Urinary bladder (tissue), 4 donors: ENCODE measurements around the gene HSPA2. TPM values are rescaled to one million over a fixed set of nuclear protein-coding genes. Genes with fewer than 3 reads are reported as not detected.
"Not testable (repeated sequence)": the region's sequence is repeated elsewhere in the genome, so short reads cannot be mapped to it uniquely, and the experiment has no call there.

ENCODE experiments used
- DNase-seq: peaks from one replicate; pipeline ENCODE4 v3.0.0-alpha.2; 2015; ENCODE audit errors: extremely low spot score
- H3K27ac ChIP-seq: one replicate; pipeline ENCODE4 v1.5.1; 2013; ENCODE audit warnings: low read depth, mild to moderate bottlenecking, moderate library complexity
- H3K36me3 ChIP-seq: one replicate; pipeline ENCODE4 v1.6.1; 2013; ENCODE audit warnings: mild to moderate bottlenecking, moderate library complexity; ENCODE audit not compliant: insufficient read depth
- H3K4me1 ChIP-seq: one replicate; pipeline ENCODE4 v1.6.1; 2013; ENCODE audit warnings: mild to moderate bottlenecking, moderate library complexity; ENCODE audit not compliant: insufficient read depth
- H3K4me3 ChIP-seq: one replicate; pipeline ENCODE4 v1.5.1; 2013; ENCODE audit warnings: low read depth, low read length
- WGBS: extraction: QIAGEN DNeasy Blood & Tissue Kit; methylation state at CpG from one replicate; pipeline ENCODE4 v1.1.7; 2013; 5-methylcytosine and 5-hydroxymethylcytosine counted together
- polyA plus RNA-seq: library from polyadenylated mRNA; stranded (reverse); fragments of 200-250 nt; gene quantifications from one replicate; pipeline ENCODE4 v1.2.3, GENCODE V29; 2013
- total RNA-seq: library from RNA; depleted of rRNA; stranded (reverse); fragments of >200 nt; gene quantifications from one replicate; pipeline ENCODE4 v1.2.3, GENCODE V29; 2014
- donor health status: healthy with polysubstance abuse.
- donor health status: healthy.

The HSPA2 gene
- total and polyA plus RNA-seq, 2 donors = 50.8 to 124 TPM

DNA sequence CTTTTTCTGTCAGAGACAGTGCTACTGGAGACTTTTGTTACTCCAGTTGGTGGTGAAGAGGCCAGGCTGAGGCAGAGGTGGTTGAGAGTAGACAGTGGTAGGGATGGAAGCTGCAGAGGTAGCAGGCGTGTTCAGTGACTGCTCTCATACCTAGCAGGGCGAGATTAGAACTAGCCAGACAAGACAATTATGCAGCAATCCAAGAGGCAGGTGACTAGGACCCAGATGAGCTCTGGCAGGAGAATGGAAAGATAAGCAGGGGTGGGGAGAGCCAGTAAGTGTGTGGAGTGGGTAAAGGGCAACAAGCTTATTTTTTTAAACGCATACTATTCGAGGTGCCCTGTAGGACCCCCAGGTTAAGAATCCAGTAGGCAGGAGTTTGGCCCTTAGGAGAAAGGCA is 14.0 kb downstream of the HSPA2 start:
- no peaks in the 10 kb centered on the region for H3K36me3 ChIP-seq
- no peak overlapping the region for H3K27ac ChIP-seq
- no peak for DNase-seq
- WGBS = 65% methylated on average over 4 of the region's 4 CpGs
- H3K4me1 ChIP-seq = no peaks in the 10 kb centered on the region
- H3K4me3 ChIP-seq = no peak overlapping the region

DNA sequence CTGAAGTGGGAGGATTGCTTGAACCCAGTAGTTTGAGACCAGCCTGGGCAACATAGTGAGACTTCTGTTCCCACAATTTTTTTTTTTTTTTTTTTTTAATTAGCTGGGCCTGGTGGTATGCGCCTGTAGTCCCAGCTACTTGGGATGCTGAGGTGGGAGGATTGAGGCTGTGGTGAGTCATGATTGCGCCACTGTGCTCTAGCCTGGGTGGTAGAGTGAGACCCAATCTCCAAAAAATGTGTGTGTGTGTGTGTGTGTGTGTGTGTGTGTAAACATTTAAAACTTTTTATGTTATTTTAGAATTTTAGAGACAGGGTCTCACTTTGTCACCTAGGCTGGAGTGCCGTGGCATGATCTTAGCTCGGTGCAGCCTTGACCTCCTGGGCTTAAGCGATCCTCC is 16.0 kb downstream of the HSPA2 start:
- 96% methylated on average over 5 of the region's 5 CpGs for WGBS
- H3K4me1 ChIP-seq = no peaks in the 10 kb centered on the region
- DNase-seq = no peak
- no peak overlapping the region for H3K27ac ChIP-seq
- no peaks in the 10 kb centered on the region for H3K36me3 ChIP-seq
- H3K4me3 ChIP-seq = no peak overlapping the region

DNA sequence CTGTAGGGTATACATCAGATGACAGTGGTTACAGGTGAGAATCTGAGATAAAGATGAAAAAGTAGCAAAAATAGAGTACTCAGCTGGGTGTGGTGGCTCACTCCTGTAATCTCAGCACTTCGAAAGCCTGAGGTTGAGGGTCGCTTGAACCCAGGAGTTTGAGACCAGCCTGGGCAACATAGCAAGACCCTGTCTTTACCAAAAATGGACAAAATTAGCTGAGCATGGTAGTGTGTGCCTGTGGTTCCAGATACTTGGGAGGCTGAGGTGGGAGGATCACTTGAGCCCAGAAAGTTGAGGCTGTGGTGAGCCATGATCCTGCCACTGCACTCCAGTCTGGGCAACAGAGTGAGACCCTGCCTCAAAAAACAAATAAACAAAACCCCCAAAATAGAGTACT is 17.7 kb downstream of the HSPA2 start:
- not testable (repeated sequence) for DNase-seq, H3K27ac ChIP-seq, H3K36me3 ChIP-seq, H3K4me1 ChIP-seq, H3K4me3 ChIP-seq
- WGBS = 92% methylated on average over 2 of the region's 2 CpGs

DNA sequence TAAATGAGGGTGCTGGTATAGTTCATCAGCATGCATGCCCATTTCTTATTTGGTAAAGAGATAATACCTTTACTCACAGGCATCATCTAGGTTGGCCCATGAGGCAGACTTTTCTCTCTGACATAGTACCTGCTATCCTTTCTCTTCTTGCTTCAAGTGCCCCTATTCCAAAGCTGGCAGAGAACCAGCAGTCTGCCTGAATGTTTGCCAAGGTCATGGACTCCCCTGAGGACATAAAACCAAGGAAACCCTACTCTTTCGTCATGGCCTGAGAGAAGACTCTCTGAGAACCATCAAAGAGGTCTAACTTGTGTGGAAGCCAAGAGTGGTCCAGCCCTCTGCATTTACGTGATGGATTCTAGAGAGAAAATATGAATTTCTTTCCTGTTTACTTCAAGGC is 21.1 kb downstream of the HSPA2 start:
- Histone ChIP-seq H3K4me3 (no peak overlapping the region), H3K36me3 (no peaks in the 10 kb centered on the region), H3K27ac (no peak overlapping the region), H3K4me1 (no peaks in the 10 kb centered on the region)
- 81% methylated on average over 2 of the region's 2 CpGs for WGBS
- no peak for DNase-seq

DNA sequence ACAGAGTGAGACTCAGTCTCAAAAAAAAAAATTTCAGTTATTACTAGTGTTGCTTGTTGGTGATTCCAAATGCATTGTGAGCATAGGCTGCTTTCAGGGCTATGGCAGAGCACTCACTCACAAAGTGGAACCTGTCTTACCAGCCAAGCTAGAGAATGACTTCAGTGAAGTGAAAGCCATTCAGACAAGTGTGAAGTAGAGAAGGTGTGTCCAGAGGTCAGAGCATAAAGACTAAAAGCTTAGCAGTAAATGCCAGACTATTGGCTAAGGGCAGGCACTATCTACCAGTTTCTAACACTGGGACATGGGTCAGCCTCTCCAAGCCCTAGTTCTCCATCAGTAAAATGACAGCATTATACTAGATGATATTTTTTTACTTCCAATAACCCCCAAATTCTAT is 21.9 kb downstream of the HSPA2 start:
- no peak overlapping the region for H3K4me3 ChIP-seq
- no peak for DNase-seq
- H3K4me1 ChIP-seq = no peaks in the 10 kb centered on the region
- no peaks in the 10 kb centered on the region for H3K36me3 ChIP-seq
- no peak overlapping the region for H3K27ac ChIP-seq

DNA sequence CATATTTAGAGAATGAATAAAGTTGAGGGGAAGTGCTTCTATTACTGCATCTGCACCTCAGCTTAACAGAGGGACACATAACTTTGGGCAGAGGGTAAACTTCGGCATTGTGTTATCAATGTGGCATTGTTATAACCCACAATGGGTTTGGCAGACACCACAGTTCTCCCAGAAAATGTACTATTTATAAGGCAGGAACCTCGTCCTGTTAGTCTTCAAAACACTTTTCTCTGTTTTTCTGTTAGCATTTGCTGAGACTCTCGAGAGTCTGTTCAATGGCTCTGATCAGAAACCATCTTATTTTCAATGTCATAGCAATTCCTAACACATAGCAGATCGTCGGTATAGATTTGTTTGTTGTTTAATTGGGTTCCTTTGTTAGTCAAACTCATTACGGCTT is 23.2 kb downstream of the HSPA2 start:
- Histone ChIP-seq H3K27ac (no peak overlapping the region), H3K36me3 (no peaks in the 10 kb centered on the region), H3K4me1 (no peaks in the 10 kb centered on the region), H3K4me3 (no peak overlapping the region)
- WGBS = 81% methylated on average over 6 of the region's 6 CpGs
- DNase-seq = no peak

DNA sequence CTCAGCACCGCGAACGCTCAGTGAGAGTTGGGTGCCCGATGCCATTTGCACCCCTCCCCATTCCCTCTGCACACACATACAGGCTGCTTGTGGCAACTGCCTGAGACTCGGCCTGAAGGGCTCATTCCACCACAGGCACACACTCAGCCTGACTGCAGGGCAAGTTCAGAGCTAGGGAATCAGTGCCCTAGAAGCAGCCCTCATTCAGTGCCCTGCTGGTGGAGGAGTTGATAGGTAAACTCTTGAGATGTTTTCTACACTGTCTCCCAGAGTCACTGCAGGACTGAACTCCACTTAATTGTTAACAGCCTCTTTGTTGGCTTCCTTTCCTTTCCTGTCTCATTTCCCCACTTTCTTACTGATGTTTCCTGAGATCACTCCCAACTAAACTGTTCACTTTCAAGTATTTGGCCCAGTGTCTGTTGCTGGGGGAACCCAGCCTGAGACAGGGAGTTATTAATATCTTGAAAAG is 26.1 kb downstream of the HSPA2 start:
- no peak for DNase-seq
- Histone ChIP-seq H3K27ac (no peak overlapping the region), H3K4me1 (no peaks in the 10 kb centered on the region), H3K4me3 (no peak overlapping the region), H3K36me3 (no peaks in the 10 kb centered on the region)
- 77% methylated on average over 5 of the region's 5 CpGs for WGBS

DNA sequence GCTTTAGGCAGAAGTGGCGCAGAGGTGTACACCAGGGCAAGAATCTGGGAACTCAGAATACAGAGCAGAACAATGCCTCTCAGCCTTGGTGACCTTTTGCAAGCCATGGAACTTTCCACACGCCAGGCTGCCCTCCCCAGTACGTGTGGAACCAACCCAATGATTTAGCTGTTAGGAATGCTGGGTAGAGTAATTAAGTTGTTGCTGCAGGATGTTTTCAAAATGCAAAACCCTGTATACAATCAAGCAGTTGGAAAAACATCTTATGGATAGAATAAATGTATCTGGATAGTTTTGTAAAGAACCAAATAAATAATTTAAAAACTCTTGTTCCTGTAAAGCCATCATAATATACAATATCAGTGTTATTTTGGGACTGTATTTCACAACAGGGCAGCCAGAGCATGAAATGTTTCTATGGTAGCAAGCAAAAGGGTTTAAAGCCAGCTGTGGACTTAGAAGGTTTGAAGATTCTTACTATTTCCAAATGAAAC is 28.6 kb downstream of the HSPA2 start:
- Histone ChIP-seq H3K4me3 (no peak overlapping the region), H3K36me3 (no peaks in the 10 kb centered on the region), H3K4me1 (no peaks in the 10 kb centered on the region), H3K27ac (no peak overlapping the region)
- no peak for DNase-seq
- WGBS = 32% methylated on average over 3 of the region's 3 CpGs

DNA sequence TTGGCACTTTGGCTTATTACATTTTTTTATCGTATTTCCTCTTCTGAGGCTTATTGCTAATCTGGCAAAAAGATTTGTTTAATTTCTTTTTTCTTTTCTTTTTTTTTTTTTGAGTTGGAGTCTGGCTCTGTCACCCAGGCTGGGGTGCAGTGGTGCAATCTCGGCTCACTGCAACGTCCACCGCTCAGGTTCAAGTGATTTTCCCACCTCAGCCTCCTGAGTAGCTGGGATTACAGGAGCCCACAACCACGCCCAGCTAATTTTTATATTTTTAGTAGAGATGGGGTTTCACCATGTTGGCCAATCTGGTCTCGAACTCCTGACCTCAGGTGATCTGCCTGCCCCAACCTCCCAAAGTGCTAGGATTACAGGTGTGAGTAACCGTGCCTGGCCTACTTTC is 29.1 kb downstream of the HSPA2 start:
- WGBS = 73% methylated on average over 7 of the region's 7 CpGs
- H3K4me1 ChIP-seq, H3K36me3 ChIP-seq, H3K4me3 ChIP-seq, DNase-seq, H3K27ac ChIP-seq: not testable (repeated sequence)

DNA sequence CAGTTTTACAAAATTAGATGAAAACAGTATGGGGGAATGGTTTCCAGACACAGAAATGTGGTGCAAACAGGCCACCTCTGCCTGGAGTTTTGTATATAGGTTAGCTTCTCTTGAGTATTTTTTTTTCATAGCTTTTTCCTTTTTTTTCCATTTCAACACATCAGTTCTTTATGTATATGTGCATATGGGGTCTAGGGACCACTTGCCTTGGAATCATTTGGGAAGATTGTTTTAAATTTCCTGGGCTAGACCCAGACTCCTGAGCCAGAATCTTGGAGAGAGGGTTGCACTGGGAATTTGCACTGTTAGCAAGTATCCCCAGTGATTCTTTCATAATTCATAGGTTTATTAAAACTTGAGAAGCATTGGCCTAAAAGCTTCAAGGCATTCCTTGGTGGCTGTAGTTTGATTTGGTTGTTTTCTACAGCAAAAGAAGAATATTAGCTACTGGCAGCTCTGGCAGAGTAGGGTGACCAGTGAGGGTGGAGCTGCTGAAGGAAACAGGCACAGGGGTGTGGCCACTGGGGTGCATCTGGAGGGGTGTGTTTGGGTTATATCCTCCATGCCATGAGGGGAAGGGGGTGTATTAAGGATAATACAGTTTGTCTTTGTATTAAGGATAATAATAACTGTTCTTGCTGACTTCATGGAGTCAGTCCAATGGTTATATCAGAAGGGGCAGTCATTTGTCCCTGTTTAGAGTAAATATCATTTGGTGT is 32.0 kb downstream of the HSPA2 start:
- no peak for DNase-seq
- H3K4me1 ChIP-seq = no peaks in the 10 kb centered on the region
- no peak overlapping the region for H3K4me3 ChIP-seq
- H3K36me3 ChIP-seq = no peaks in the 10 kb centered on the region
- H3K27ac ChIP-seq = no peak overlapping the region

DNA sequence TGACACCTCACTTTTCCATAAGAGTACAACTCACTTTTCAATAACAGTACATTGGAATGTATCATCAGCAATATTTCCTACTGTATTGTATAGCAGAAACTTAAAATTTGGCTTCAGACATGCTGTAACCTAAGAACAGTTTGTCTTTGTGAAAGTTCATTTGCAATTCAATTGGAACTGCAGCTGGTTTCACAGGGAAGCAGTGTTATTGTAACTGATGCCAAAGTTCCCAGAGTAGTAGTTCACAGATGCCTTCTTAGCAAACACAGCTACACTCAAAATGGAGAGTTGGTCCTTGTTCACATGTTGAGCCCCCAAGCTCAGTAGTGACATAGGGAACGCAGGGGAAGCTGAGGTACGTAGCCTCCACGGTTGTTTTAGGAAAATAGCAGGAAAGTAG is 32.6 kb downstream of the HSPA2 start:
- H3K4me1 ChIP-seq = no peaks in the 10 kb centered on the region
- no peaks in the 10 kb centered on the region for H3K36me3 ChIP-seq
- H3K4me3 ChIP-seq = no peak overlapping the region
- DNase-seq = no peak
- no peak overlapping the region for H3K27ac ChIP-seq
- WGBS = 77% methylated on average over 3 of the region's 3 CpGs

DNA sequence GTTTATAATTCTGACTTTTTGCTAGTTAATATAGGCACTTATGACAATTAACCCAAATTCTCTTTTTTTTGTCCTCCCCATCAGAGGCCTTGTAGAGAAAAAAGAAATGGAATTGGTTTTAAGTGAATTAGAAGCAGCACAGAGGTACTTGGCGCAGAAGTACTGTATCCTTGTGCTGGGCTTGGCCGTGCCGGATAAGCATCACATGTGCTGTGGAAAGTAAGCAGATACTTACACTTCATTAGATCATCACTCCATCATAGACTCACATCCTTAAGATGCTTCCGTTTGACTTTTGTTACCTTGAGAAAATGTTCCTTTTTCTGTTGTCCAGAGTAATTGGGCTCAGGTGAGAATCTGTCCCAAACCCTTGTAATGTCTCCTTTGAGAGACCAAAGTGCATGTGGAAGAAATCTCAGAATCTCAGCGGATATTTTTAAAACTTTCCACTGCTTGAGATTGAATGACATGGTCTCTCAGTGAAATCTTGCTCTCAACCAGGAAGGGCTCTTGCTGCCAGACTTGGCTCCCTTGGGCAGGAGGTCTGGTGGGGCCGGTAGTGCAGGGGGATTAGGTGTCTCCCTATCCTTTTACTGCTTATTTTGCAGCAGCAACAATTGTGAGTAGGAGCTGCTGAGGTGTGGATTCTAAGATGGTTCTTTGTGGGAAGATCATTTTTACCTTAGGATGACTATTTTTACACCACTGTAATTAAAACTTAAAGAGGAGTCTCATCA is 34.0 kb downstream of the HSPA2 start:
- no peaks in the 10 kb centered on the region for H3K4me1 ChIP-seq
- H3K27ac ChIP-seq = no peak overlapping the region
- no peak overlapping the region for H3K4me3 ChIP-seq
- no peaks in the 10 kb centered on the region for H3K36me3 ChIP-seq
- WGBS = 86% methylated on average over 6 of the region's 6 CpGs
- no peak for DNase-seq

DNA sequence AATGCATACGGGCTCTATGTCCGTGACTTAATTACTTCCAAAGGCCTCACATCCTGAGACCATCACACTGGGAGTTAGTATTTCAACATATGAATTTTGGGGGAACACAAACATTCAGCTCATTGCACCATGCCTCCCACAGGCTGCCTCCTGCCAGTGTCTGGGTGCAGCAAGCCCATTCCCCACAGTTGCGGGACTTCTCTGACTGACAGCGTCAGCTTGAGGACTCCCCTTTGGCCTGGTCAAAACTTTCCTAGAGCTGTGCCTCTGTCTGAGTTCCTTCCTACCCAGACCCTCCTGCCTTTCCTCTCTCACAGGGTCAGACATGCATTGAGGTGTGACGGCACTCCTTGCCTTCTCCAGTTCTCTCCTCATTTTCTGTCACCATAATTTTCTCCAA is 36.7 kb downstream of the HSPA2 start:
- no peaks in the 10 kb centered on the region for H3K4me1 ChIP-seq
- WGBS = 96% methylated on average over 5 of the region's 5 CpGs
- no peaks in the 10 kb centered on the region for H3K36me3 ChIP-seq
- H3K27ac ChIP-seq = no peak overlapping the region
- no peak overlapping the region for H3K4me3 ChIP-seq
- no peak for DNase-seq

DNA sequence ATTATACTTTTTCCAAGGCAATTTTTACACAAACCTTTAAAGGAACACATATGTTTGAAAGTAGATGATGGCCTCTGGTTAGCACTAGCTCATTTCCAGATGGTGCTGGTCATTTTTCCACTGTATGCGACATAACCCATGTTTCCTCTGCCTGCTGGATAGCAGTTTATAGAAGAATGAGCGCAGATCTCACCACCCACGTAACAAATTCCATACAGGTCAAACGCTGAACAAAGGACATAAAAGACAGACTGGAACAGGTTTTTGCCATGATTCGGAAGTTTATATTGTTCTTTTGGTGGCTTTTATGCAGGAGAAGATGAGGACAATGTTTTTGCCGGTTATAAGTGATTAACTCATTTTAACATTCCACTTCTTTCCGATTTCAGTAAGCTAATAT is 39.9 kb downstream of the HSPA2 start:
- Histone ChIP-seq H3K4me1 (no peaks in the 10 kb centered on the region), H3K27ac (no peak overlapping the region), H3K4me3 (no peak overlapping the region), H3K36me3 (no peaks in the 10 kb centered on the region)
- no peak for DNase-seq
- 64% methylated on average over 7 of the region's 7 CpGs for WGBS
